Caco-2 (cell line): Measurements from ENCODE around the gene PLCB1. TPM values are rescaled to one million over a fixed set of nuclear protein-coding genes. Genes with fewer than 3 reads are reported as not detected.

Experiments used
- BruUV-seq: library from RNA; stranded (reverse); fragments of 400-500 nt; replicated peaks from 2 replicates; lab custom pipeline; 2021; lab: Mats Ljungman, UMichigan
- CTCF ChIA-PET: fragments of 300-600 bp; sonication (Branson Sonifier 250); formaldehyde crosslinking; loops from one replicate; lab custom pipeline; 2022; ENCODE audit warnings: antibody characterized with exemption; lab: Charles Lee
- POLR2A ChIA-PET: fragments of 300-600 bp; sonication (Branson Sonifier 250); formaldehyde crosslinking; loops from one replicate; lab custom pipeline; 2022; ENCODE audit warnings: antibody characterized with exemption; lab: Charles Lee
- DNase-seq, 2 experiments: peaks; one replicate each; pipeline versions ENCODE4 v3.0.0 to v3.0.0-alpha.2; 2020 to 2022
- H3K27me3 ChIP-seq: replicated peaks from 2 replicates; pipeline ENCODE4 v1.6.0; 2011; ENCODE audit warnings: low read length; ENCODE audit not compliant: control insufficient read depth, insufficient read depth
- H3K36me3 ChIP-seq: 2 replicates; pipeline ENCODE4 v1.5.1; 2011; ENCODE audit warnings: low read length; ENCODE audit not compliant: control insufficient read depth, insufficient read depth
- H3K4me1 ChIP-seq: fragments of 250-450 bp; sonication (Bioruptor Pico); 2 replicates; pipeline ENCODE4 v1.5.1; 2020; ENCODE audit warnings: mild to moderate bottlenecking
- H3K4me3 ChIP-seq: 2 replicates; pipeline ENCODE4 v1.5.1; 2011; ENCODE audit warnings: low read depth, mild to moderate bottlenecking, control low read depth, low read length
- H3K9me3 ChIP-seq: fragments of 250-450 bp; sonication (Bioruptor Pico); 2 replicates; pipeline ENCODE4 v1.5.1; 2020; ENCODE audit warnings: mild to moderate bottlenecking, moderate library complexity
- H3K27ac Mint-ChIP-seq: one replicate; pipeline ENCODE4 v1.8.0; 2022; ENCODE audit warnings: mixed read lengths; ENCODE audit not compliant: unreplicated experiment
- H3K27me3 Mint-ChIP-seq: one replicate; pipeline ENCODE4 v1.8.0; 2022; ENCODE audit warnings: mixed read lengths; ENCODE audit not compliant: insufficient read depth, unreplicated experiment
- H3K36me3 Mint-ChIP-seq: one replicate; pipeline ENCODE4 v1.8.0; 2022; ENCODE audit warnings: mild to moderate bottlenecking, mixed read lengths; ENCODE audit not compliant: insufficient read depth, unreplicated experiment
- H3K4me1 Mint-ChIP-seq: one replicate; pipeline ENCODE4 v1.8.0; 2022; ENCODE audit warnings: low read depth, mixed read lengths; ENCODE audit not compliant: unreplicated experiment
- H3K4me3 Mint-ChIP-seq: one replicate; pipeline ENCODE4 v1.8.0; 2022; ENCODE audit warnings: mild to moderate bottlenecking, moderate library complexity, mixed read lengths; ENCODE audit not compliant: unreplicated experiment
- H3K9me3 Mint-ChIP-seq: one replicate; pipeline ENCODE4 v1.8.0; 2022; ENCODE audit warnings: mixed read lengths; ENCODE audit not compliant: unreplicated experiment
- CTCF ChIP-seq, 2 experiments: fragments of 200-600 bp in 1 of 2; IDR thresholded peaks; 1 replicate in 1 of 2; 2 replicates in 1 of 2; pipeline versions ENCODE4 v1.5.1 to v1.8.0; 2011 to 2022; ENCODE audit warnings: antibody characterized with exemption in 1 of 2, control low read depth in 1 of 2, inconsistent platforms in 1 of 2, low read depth in 1 of 2, low read length in 1 of 2, mild to moderate bottlenecking in 1 of 2, moderate library complexity in 1 of 2; ENCODE audit not compliant: insufficient read depth in 1 of 2, severe bottlenecking in 1 of 2, unreplicated experiment in 1 of 2
- intact Hi-C: fragments of 100-400 bp; cut with micrococcal nuclease; formaldehyde crosslinking; loops from one replicate; pipeline ENCODE4 v1.10.0; 2022; ENCODE audit not compliant: unreplicated experiment
- total RNA-seq: library from RNA; stranded (reverse); gene quantifications from 2 replicates; pipeline ENCODE4 v1.2.3, GENCODE V29; 2022

PLCB1 gene
- total RNA-seq, 1 experiment from 2014 or later: 105 TPM

- Histone ChIP-seq H3K27me3 (no peaks in the 10 kb centered on the region), H3K4me1 (peaks cover 26% of the 10 kb centered on the region), H3K36me3 (no peaks in the 10 kb centered on the region), H3K9me3 (no peaks in the 10 kb centered on the region), H3K4me3 (no peak overlapping the region)
- intact Hi-C loops: no loop called here
- DNase-seq: peak in 1 of 2 experiments; percentile 6
- Mint-ChIP-seq H3K36me3 (peaks cover 6% of the 10 kb centered on the region), H3K27me3 (no peaks in the 10 kb centered on the region), H3K27ac (no peak overlapping the region), H3K9me3 (no peaks in the 10 kb centered on the region), H3K4me1 (peaks cover 6% of the 10 kb centered on the region), H3K4me3 (no peak overlapping the region)
- BruUV-seq: no TSS peak
- ChIA-PET CTCF (no interaction called here), POLR2A (no interaction called here)
- no peak for TF ChIP-seq CTCF (IDR thresholded peaks at IDR 0.05; ENCODE audit: insufficient read depth in 1 of 2, low read depth in 1 of 2, low read length in 1 of 2, severe bottlenecking in 1 of 2, unreplicated experiment in 1 of 2)
These were observed 655.0 kb downstream of the PLCB1 start for GRCh38 chr20:8787090-8787489.

- Histone ChIP-seq H3K4me3 (no peak overlapping the region), H3K36me3 (no peaks in the 10 kb centered on the region), H3K4me1 (peaks cover 26% of the 10 kb centered on the region), H3K9me3 (no peaks in the 10 kb centered on the region), H3K27me3 (no peaks in the 10 kb centered on the region)
- TF ChIP-seq CTCF (IDR thresholded peaks at IDR 0.05; ENCODE audit: insufficient read depth in 1 of 2, low read depth in 1 of 2, low read length in 1 of 2, severe bottlenecking in 1 of 2, unreplicated experiment in 1 of 2): no peak
- peaks cover 6% of the 10 kb centered on the region for H3K4me1 Mint-ChIP-seq
- H3K9me3 Mint-ChIP-seq: no peaks in the 10 kb centered on the region
- no peak overlapping the region for H3K27ac Mint-ChIP-seq
- intact Hi-C loops: no loop called here
- ChIA-PET CTCF (no interaction called here), POLR2A (no interaction called here)
- no peak overlapping the region for H3K4me3 Mint-ChIP-seq
- H3K27me3 Mint-ChIP-seq: no peaks in the 10 kb centered on the region
- DNase-seq: no peak
- BruUV-seq: no TSS peak
- peaks cover 15% of the 10 kb centered on the region for H3K36me3 Mint-ChIP-seq
These were observed 656.2 kb downstream of the PLCB1 start for GRCh38 chr20:8788275-8788674.

- Mint-ChIP-seq H3K4me3 (no peak overlapping the region), H3K4me1 (peaks cover 6% of the 10 kb centered on the region), H3K27ac (no peak overlapping the region), H3K27me3 (no peaks in the 10 kb centered on the region), H3K9me3 (no peaks in the 10 kb centered on the region), H3K36me3 (peaks cover 18% of the 10 kb centered on the region)
- CTCF ChIA-PET: no interaction called here
- H3K4me1 ChIP-seq: peaks cover 26% of the 10 kb centered on the region
- BruUV-seq: no TSS peak
- no peaks in the 10 kb centered on the region for H3K27me3 ChIP-seq
- intact Hi-C loops: no loop called here
- no peak overlapping the region for H3K4me3 ChIP-seq
- no peaks in the 10 kb centered on the region for H3K36me3 ChIP-seq
- no peak for TF ChIP-seq CTCF (IDR thresholded peaks at IDR 0.05; ENCODE audit: insufficient read depth in 1 of 2, low read depth in 1 of 2, low read length in 1 of 2, severe bottlenecking in 1 of 2, unreplicated experiment in 1 of 2)
- H3K9me3 ChIP-seq: no peaks in the 10 kb centered on the region
- POLR2A ChIA-PET: no interaction called here
- DNase-seq: peak; percentile 17 to 43
These were observed 656.8 kb downstream of the PLCB1 start for GRCh38 chr20:8788831-8789230.
